Mucosa of descending colon (tissue), 3 donors: ENCODE data around the gene STMN3. TPM values are rescaled to one million over a fixed set of nuclear protein-coding genes. Genes with fewer than 3 reads are reported as not detected.

Source experiments
- ATAC-seq: fragments of 200-7000 bp; cut with Tn5 transposase; one replicate; pipeline ENCODE4 v1.9.1; 2020; ENCODE audit warnings: mild to moderate bottlenecking, moderate library complexity
- DNase-seq, 3 donors: peaks; one replicate each; pipeline ENCODE4 v3.0.0-alpha.2; 2020
- H3K36me3 ChIP-seq: fragments of 200-600 bp; one replicate; pipeline ENCODE4 v1.8.0; 2021; ENCODE audit warnings: low read depth, mild to moderate bottlenecking
- H3K4me1 ChIP-seq: fragments of 200-600 bp; one replicate; pipeline ENCODE4 v1.8.0; 2021; ENCODE audit warnings: low read depth, mild to moderate bottlenecking
- H3K4me3 ChIP-seq: fragments of 200-600 bp; one replicate; pipeline ENCODE4 v1.8.0; 2021; ENCODE audit warnings: mild to moderate bottlenecking
- H3K9me3 ChIP-seq: fragments of 200-600 bp; one replicate; pipeline ENCODE4 v1.8.0; 2021; ENCODE audit warnings: mild to moderate bottlenecking
- intact Hi-C, 2 donors: fragments of 100-400 bp; cut with DNase I in 1 of 2; cut with micrococcal nuclease in 1 of 2; formaldehyde crosslinking; loops; one replicate each; pipeline versions ENCODE4 v1.11.0 to v1.11.1; 2022; cut with DNase I, micrococcal nuclease
- total RNA-seq, 3 donors: library from RNA; stranded (reverse); fragmentation: NEBNext Ultra II Directional in 2 of 3; extraction: Animal tissue kit (Norgen Biotek cat#: 25700) in 2 of 3; gene quantifications; one replicate each; pipeline versions ENCODE4 v1.2.1 to v1.2.4, GENCODE V29; 2021 to 2023
- TF ChIP-seq, protein P1 (sequence below): fragments of 200-600 bp; IDR thresholded peaks from one replicate; pipeline ENCODE4 v1.8.0; 2022; ENCODE audit warnings: antibody characterized with exemption, mild to moderate bottlenecking
- donor health status: DM: no; HTN: no; CAD: no; lungs with moderate emphysema.
- donor health status: DM: no; HTN: no; CAD: no.
- donor health status: DM: no; HTN: yes; CAD: no.

The STMN3 gene
- total RNA-seq, 3 donors from 2014 or later: 2.7 to 19.7 (median 6.7) TPM

DNA sequence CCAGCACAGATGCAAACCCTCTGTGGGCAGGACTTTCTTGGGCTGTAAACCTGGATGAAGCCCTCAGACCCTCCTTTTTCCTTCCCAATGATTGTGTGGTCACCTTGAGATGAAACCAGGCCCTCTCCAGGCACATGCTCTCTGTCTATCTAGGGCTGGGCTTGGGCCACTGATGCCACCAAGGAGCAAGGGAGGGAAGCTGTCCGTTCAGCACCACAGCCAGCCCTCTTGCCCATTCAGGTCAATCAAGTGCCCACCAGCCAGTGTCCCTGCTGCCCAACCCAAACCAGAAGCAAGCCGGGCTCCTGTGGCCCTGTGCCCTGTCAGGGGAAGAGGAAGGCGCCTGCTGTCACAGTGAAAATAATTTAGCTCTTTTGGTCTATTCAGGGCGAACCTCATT lies 8.0 kb downstream of the STMN3 start:
- ATAC-seq (no peak), DNase-seq (peak in 1 of 3 donors; percentile 37)
- Histone ChIP-seq H3K9me3 (no peaks in the 10 kb centered on the region), H3K36me3 (no peaks in the 10 kb centered on the region), H3K4me1 (peaks cover 4% of the 10 kb centered on the region), H3K4me3 (no peak overlapping the region)
- intact Hi-C loops: loop anchor here in 1 of 2 donors (5.0 kb wide), 1 partner anchor 212 kb away; no protein-coding TSS in a partner anchor
- TF ChIP-seq, protein P1, sequence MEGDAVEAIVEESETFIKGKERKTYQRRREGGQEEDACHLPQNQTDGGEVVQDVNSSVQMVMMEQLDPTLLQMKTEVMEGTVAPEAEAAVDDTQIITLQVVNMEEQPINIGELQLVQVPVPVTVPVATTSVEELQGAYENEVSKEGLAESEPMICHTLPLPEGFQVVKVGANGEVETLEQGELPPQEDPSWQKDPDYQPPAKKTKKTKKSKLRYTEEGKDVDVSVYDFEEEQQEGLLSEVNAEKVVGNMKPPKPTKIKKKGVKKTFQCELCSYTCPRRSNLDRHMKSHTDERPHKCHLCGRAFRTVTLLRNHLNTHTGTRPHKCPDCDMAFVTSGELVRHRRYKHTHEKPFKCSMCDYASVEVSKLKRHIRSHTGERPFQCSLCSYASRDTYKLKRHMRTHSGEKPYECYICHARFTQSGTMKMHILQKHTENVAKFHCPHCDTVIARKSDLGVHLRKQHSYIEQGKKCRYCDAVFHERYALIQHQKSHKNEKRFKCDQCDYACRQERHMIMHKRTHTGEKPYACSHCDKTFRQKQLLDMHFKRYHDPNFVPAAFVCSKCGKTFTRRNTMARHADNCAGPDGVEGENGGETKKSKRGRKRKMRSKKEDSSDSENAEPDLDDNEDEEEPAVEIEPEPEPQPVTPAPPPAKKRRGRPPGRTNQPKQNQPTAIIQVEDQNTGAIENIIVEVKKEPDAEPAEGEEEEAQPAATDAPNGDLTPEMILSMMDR: no peak

DNA sequence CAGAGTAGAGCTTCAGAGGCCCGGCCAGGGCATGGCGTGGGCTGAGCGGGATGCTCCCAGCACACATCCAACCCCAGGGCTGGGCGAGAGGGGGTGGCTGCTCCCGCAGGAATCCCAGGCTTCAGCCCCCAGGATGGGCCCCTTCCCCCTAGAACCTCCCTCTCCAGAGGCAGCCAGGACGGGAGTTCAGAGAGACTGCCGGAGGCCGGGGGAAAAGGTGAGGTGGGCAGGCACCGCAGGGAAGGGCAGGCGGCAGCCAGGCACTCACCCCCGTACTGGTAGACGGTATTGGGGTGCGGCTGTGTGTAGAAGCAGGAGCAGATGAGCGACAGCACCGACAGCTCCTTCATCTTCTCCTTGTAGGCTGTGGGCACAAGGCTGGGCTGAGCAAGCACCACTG lies 9.3 kb downstream of the STMN3 start:
- intact Hi-C loops: no loop called here
- TF ChIP-seq, protein P1: no peak
- ATAC-seq: no peak
- Histone ChIP-seq H3K4me1 (peaks cover 4% of the 10 kb centered on the region), H3K4me3 (no peak overlapping the region), H3K9me3 (no peaks in the 10 kb centered on the region), H3K36me3 (no peaks in the 10 kb centered on the region)
- DNase-seq: no peak

DNA sequence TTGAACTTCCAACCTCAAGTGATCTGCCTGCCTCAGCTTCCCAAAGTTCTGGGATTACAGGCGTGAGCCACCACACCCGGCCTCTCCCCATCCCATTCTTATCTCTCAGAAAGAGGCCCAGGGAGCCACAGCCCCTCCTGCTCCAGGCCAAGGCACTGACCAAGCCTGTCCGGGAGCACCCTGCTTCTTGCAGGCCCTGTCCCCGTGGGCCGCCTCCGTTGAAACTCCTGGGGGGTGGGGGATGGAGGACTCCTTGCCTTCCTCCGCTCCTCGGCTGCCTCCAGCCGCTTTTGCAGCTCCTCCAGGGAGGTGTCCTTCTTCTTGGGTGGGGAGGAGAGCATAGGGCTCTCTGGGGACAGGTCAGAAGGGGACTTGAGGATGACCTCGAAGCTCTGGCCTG lies 9.7 kb downstream of the STMN3 start:
- Histone ChIP-seq H3K9me3 (no peaks in the 10 kb centered on the region), H3K4me1 (peaks cover 4% of the 10 kb centered on the region), H3K4me3 (no peak overlapping the region), H3K36me3 (no peaks in the 10 kb centered on the region)
- DNase-seq (peak in 1 of 3 donors; percentile 56), ATAC-seq (no peak)
- intact Hi-C loops: no loop called here
- TF ChIP-seq, protein P1: no peak

DNA sequence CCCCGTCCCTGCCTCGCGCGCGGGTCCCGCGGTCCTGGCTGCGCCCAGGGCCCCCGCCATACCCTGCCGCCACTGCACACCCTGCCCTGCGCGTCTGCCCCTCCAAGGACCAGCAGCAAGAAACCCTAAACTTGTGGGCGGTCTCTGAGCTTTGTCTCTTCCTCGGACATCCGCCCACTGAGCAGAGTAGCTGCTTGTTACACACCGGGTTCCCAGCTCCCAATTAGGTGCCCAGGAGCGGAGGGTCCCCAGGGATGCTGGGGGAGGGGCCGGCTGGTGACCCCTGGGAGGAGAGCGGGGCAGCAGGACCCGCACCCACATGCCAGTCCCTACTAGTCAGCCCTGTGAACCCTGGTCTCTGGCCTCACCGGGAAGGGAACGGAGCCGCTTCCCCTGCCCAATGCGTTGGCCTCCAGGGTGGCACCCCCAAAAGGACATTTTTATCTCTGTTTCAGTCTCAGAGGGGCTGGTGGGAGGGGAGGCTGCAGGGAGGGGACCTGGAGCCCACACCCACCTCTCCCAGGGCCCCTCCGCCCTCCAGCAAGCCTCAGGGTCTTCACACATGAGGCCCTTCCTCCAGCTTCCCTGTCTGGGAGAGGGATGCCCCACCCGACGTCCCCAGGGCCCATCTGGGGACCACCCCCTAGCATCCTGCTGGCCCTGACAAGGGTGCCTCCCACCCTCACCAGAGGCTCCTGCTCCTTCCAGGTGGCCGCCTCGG lies 10.5 kb downstream of the STMN3 start:
- no peak overlapping the region for H3K4me3 ChIP-seq
- peaks cover 4% of the 10 kb centered on the region for H3K4me1 ChIP-seq
- intact Hi-C loops: no loop called here
- no peaks in the 10 kb centered on the region for H3K36me3 ChIP-seq
- no peak for ATAC-seq
- no peaks in the 10 kb centered on the region for H3K9me3 ChIP-seq
- TF ChIP-seq, protein P1: no peak
- peak; percentile 42 to 77 (median 70) for DNase-seq

GRCh38 chr20:63641792-63642523 lies 11.3 kb downstream of the STMN3 start:
- Histone ChIP-seq H3K4me1 (peaks cover 4% of the 10 kb centered on the region), H3K36me3 (no peaks in the 10 kb centered on the region), H3K9me3 (no peaks in the 10 kb centered on the region), H3K4me3 (no peak overlapping the region)
- intact Hi-C loops: no loop called here
- peak; percentile 94 to 97 (median 96) for DNase-seq
- TF ChIP-seq, protein P1: peak; percentile 34
- ATAC-seq: peak; percentile 90
